Lower lobe of right lung (tissue), 2 donors: ENCODE results near the gene CISD2. TPM values are rescaled to one million over a fixed set of nuclear protein-coding genes. Genes with fewer than 3 reads are reported as not detected.
"Not testable (repeated sequence)": the region's sequence is repeated elsewhere in the genome, so short reads cannot be mapped to it uniquely, and the experiment has no call there.

Source experiments
- ATAC-seq, 2 donors: fragments of 200-7000 bp; cut with Tn5 transposase; one replicate each; pipeline ENCODE4 v1.9.1; 2020 to 2022; ENCODE audit warnings: mild to moderate bottlenecking in 2 of 2, moderate library complexity in 2 of 2
- DNase-seq: peaks from one replicate; pipeline ENCODE4 v3.0.0-alpha.2; 2020
- H3K27ac ChIP-seq: fragments of 200-600 bp; one replicate; pipeline ENCODE4 v1.8.0; 2022
- H3K27me3 ChIP-seq: fragments of 200-600 bp; one replicate; pipeline ENCODE4 v1.8.0; 2022; ENCODE audit warnings: low read depth
- H3K36me3 ChIP-seq: fragments of 200-600 bp; one replicate; pipeline ENCODE4 v1.8.0; 2022; ENCODE audit warnings: mild to moderate bottlenecking
- H3K4me1 ChIP-seq: fragments of 200-600 bp; one replicate; pipeline ENCODE4 v1.8.0; 2022
- H3K4me3 ChIP-seq: fragments of 200-600 bp; one replicate; pipeline ENCODE4 v1.8.0; 2022; ENCODE audit warnings: mild to moderate bottlenecking
- H3K9me3 ChIP-seq: fragments of 200-600 bp; one replicate; pipeline ENCODE4 v1.8.0; 2022
- CTCF ChIP-seq: fragments of 200-600 bp; IDR thresholded peaks from one replicate; pipeline ENCODE4 v1.8.0; 2022; ENCODE audit warnings: antibody characterized with exemption, mild to moderate bottlenecking
- intact Hi-C: fragments of 100-400 bp; cut with DNase I; formaldehyde crosslinking; loops from one replicate; pipeline ENCODE4 v1.11.0; 2022
- total RNA-seq: library from RNA; stranded (reverse); fragmentation: NEBNext Ultra II Directional; extraction: Animal tissue kit (Norgen Biotek cat#: 25700); gene quantifications from one replicate; pipeline ENCODE4 v1.2.1, GENCODE V29; 2021
- donor health status: DM: no; HTN: yes; CAD: no; lungs with severe emphysema.

The CISD2 gene
- total RNA-seq, 1 donor from 2014 or later = 28.5 TPM

- H3K9me3 ChIP-seq = no peaks in the 10 kb centered on the region
- H3K4me3 ChIP-seq = peak overlapping the region; percentile 78
Measured at GRCh38 chr4:102867278-102868152, 1.3 kb upstream of the CISD2 start.

GRCh38 chr4:102868153-102868780, 525 bp upstream of the CISD2 start:
- Histone ChIP-seq H3K36me3 (no peaks in the 10 kb centered on the region), H3K9me3 (no peaks in the 10 kb centered on the region), H3K27ac (peak overlapping the region; percentile 94), H3K4me1 (peaks cover 31% of the 10 kb centered on the region), H3K4me3 (peak overlapping the region; percentile 78), H3K27me3 (no peaks in the 10 kb centered on the region)
- ATAC-seq (peak; percentile 70 to 73), DNase-seq (peak; percentile 47)
- intact Hi-C loops = no loop called here
- TF ChIP-seq CTCF = no peak

More at GRCh38 chr4:102867278-102868152, 1.3 kb upstream of the CISD2 start:
- Histone ChIP-seq H3K36me3 (no peaks in the 10 kb centered on the region), H3K4me1 (peaks cover 31% of the 10 kb centered on the region), H3K27me3 (no peaks in the 10 kb centered on the region), H3K27ac (peak overlapping the region; percentile 94)
- no peak for ATAC-seq
- DNase-seq = no peak
- intact Hi-C loops = no loop called here
- TF ChIP-seq CTCF = no peak

GRCh38 chr4:102869569-102870197, 891 bp downstream of the CISD2 start:
- Histone ChIP-seq H3K9me3 (no peaks in the 10 kb centered on the region), H3K27ac (peak overlapping the region; percentile 94), H3K4me1 (peaks cover 31% of the 10 kb centered on the region), H3K4me3 (peak overlapping the region; percentile 78), H3K36me3 (peaks cover under 1% of the 10 kb centered on the region), H3K27me3 (no peaks in the 10 kb centered on the region)
- DNase-seq = no peak
- no peak for ATAC-seq
- intact Hi-C loops = no loop called here
- no peak for TF ChIP-seq CTCF

- Histone ChIP-seq H3K4me1 (peaks cover 31% of the 10 kb centered on the region), H3K36me3 (peaks cover 6% of the 10 kb centered on the region), H3K27me3 (no peaks in the 10 kb centered on the region), H3K4me3 (no peak overlapping the region), H3K27ac (no peak overlapping the region), H3K9me3 (no peaks in the 10 kb centered on the region)
- no peak for TF ChIP-seq CTCF
- ATAC-seq = no peak
- intact Hi-C loops = no loop called here
- DNase-seq = no peak
Measured at GRCh38 chr4:102871772-102872171, 3.0 kb downstream of the CISD2 start.

- H3K36me3 ChIP-seq, H3K4me3 ChIP-seq, ATAC-seq, H3K9me3 ChIP-seq, intact Hi-C loops, DNase-seq, H3K27ac ChIP-seq, H3K27me3 ChIP-seq, H3K4me1 ChIP-seq: not testable (repeated sequence)
Measured at GRCh38 chr4:102877477-102878106, 8.8 kb downstream of the CISD2 start.

- DNase-seq, H3K36me3 ChIP-seq: not testable (repeated sequence)
Measured at GRCh38 chr4:102878349-102878748, 9.6 kb downstream of the CISD2 start.

More at GRCh38 chr4:102878349-102878748, 9.6 kb downstream of the CISD2 start:
- intact Hi-C loops, H3K27ac ChIP-seq, H3K9me3 ChIP-seq, H3K4me1 ChIP-seq, H3K4me3 ChIP-seq, H3K27me3 ChIP-seq: not testable (repeated sequence)
- ATAC-seq = peak; percentile 52 to 61
